ENCODE data around the gene GATA2. TPM values are rescaled to one million over a fixed set of nuclear protein-coding genes. Genes with fewer than 3 reads are reported as not detected.

GATA2 gene
- total and polyA plus RNA-seq, 2 of the 8 experiments (the other 6 are each of a cell fraction or from before 2014, with no cell fraction given): 0.03 to 0.30 TPM

DNA sequence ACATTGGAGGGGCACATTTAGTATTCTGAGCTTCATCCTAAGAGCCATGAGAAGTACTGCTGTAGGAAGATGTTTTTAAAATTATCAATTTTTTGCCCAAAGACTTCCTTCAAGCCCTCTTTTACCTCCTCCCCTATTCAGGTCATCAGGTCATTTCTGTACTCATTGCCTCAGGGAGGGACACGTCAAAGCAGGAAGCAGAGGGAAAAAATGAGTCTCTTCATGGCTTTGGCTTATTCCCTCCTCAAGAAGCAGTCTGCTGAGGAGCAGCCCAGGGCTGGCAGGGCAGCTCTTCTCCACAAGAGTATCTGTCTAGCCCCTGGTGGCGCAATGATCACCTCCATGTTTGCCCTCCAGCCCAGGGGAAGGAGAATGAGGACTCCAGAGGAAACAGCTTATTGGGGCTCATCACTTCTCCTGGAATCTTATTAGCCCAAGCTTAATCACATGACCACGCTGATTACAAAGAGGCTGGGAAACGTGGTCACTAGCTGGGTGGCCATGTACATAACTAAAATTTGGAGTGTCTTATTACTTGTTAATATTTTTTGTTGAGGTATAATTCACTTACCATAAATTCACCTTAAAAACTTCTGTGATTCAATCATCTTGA, 44.2 kb upstream of the GATA2 start:
- Histone ChIP-seq H3K4me2 (ENCODE audit: insufficient read depth in 1 of 2, low read depth in 2 of 2, low read length in 2 of 2) (no peak overlapping the region), H3K9ac (replicated peaks in 1 of 4; ENCODE audit: extremely low read depth in 1 of 4, low read depth in 3 of 4, low read length in 3 of 4) (no peak overlapping the region)
- TF ChIP-seq SP1 (IDR thresholded peaks at IDR 0.05; ENCODE audit: low read depth, low read length) (no peak), RAD21 (IDR thresholded peaks at IDR 0.05 in 1 of 2, conservative IDR thresholded peaks at IDR 0.05 in 1 of 2; ENCODE audit: low read depth in 2 of 2, low read length in 2 of 2) (no peak), GABPA (IDR thresholded peaks at IDR 0.05; ENCODE audit: borderline replicate concordance, insufficient read depth, low read length) (no peak), CBX5 (IDR thresholded peaks at IDR 0.05; ENCODE audit: low read depth, low read length) (no peak), PHF8 (conservative IDR thresholded peaks at IDR 0.05; ENCODE audit: low read depth, low read length) (no peak), TAF7 (optimal IDR thresholded peaks at IDR 0.05; ENCODE audit: borderline replicate concordance, low read depth, low read length) (no peak), SIN3A (conservative IDR thresholded peaks at IDR 0.05 in 1 of 2, IDR thresholded peaks at IDR 0.05 in 1 of 2; ENCODE audit: low read depth in 1 of 2, low read length in 2 of 2) (no peak)
- TF ChIP-seq, protein P1, sequence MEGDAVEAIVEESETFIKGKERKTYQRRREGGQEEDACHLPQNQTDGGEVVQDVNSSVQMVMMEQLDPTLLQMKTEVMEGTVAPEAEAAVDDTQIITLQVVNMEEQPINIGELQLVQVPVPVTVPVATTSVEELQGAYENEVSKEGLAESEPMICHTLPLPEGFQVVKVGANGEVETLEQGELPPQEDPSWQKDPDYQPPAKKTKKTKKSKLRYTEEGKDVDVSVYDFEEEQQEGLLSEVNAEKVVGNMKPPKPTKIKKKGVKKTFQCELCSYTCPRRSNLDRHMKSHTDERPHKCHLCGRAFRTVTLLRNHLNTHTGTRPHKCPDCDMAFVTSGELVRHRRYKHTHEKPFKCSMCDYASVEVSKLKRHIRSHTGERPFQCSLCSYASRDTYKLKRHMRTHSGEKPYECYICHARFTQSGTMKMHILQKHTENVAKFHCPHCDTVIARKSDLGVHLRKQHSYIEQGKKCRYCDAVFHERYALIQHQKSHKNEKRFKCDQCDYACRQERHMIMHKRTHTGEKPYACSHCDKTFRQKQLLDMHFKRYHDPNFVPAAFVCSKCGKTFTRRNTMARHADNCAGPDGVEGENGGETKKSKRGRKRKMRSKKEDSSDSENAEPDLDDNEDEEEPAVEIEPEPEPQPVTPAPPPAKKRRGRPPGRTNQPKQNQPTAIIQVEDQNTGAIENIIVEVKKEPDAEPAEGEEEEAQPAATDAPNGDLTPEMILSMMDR (IDR thresholded peaks at IDR 0.05; ENCODE audit: control extremely low read depth in 1 of 3, insufficient read depth in 1 of 3, low read depth in 1 of 3, low read length in 3 of 3): no peak
- TF ChIP-seq, protein P2, sequence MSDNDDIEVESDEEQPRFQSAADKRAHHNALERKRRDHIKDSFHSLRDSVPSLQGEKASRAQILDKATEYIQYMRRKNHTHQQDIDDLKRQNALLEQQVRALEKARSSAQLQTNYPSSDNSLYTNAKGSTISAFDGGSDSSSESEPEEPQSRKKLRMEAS (IDR thresholded peaks at IDR 0.05): no peak

More for the DNA sequence above, 44.2 kb upstream of the GATA2 start:
- WGBS, 2 experiments (ENCODE audit: extremely low coverage in 1 of 2, insufficient coverage in 1 of 2, insufficient read length in 1 of 2, insufficient replicate concordance in 2 of 2, low coverage in 1 of 2, low lambda C conversion rate in 2 of 2, missing lambda C conversion rate in 1 of 2): 89% methylated on average over 4 of the region's 4 CpGs; no CpG with 5 or more reads in 1 of the 2 experiments
- Histone ChIP-seq H2BK15ac (ENCODE audit: low read length) (no peak overlapping the region), H2BK20ac (ENCODE audit: low read length) (no peak overlapping the region), H3K9me3 (ENCODE audit: insufficient read depth in 2 of 2, low read depth in 1 of 2, low read length in 1 of 2) (0 out of 4 replicates have a peak, but pooled peaks cover 0 to 2% of the 10 kb centered on the region in 2 experiments), H2BK5ac (ENCODE audit: low read depth, low read length) (no peak overlapping the region), H2BK120ac (replicated peaks; ENCODE audit: low read depth, low read length) (no peak overlapping the region), H3K36me3 (ENCODE audit: control insufficient read depth in 2 of 4, insufficient read depth in 4 of 4, low read length in 3 of 4) (no peaks in the 10 kb centered on the region), H3K23me2 (ENCODE audit: low read depth, low read length) (no peaks in the 10 kb centered on the region), H3K27me3 (replicated peaks in 1 of 4; ENCODE audit: control insufficient read depth in 3 of 4, extremely low read depth in 1 of 4, insufficient read depth in 3 of 4, low read length in 3 of 4) (no peaks in the 10 kb centered on the region), H3K4me3 (ENCODE audit: extremely low read depth in 1 of 4, insufficient read depth in 2 of 4, low read depth in 3 of 4, low read length in 4 of 4) (no peak overlapping the region), H4K20me1 (replicated peaks in 1 of 2; ENCODE audit: control insufficient read depth in 1 of 2, insufficient read depth in 2 of 2, low read length in 2 of 2) (no peaks in the 10 kb centered on the region), H4K91ac (replicated peaks; ENCODE audit: insufficient read length, low read length) (no peak overlapping the region), H2AFZ (ENCODE audit: low read length) (no peak overlapping the region), H3K27ac (ENCODE audit: low read depth, low read length) (no peak overlapping the region), H3K23ac (ENCODE audit: insufficient read length) (no peak overlapping the region), H3K18ac (ENCODE audit: extremely low read depth, low read length) (no peak overlapping the region), H3K4me1 (replicated peaks in 1 of 4; ENCODE audit: control insufficient read depth in 3 of 4, insufficient read depth in 4 of 4, low read length in 3 of 4) (no peaks in the 10 kb centered on the region; a peak in 2 of 7 replicates), H2AK5ac (ENCODE audit: low read depth, low read length) (no peak overlapping the region), H4K8ac (ENCODE audit: extremely low read depth, insufficient read depth, low read length) (no peak overlapping the region), H3K79me1 (ENCODE audit: low read depth, low read length) (no peaks in the 10 kb centered on the region), H3K56ac (replicated peaks; ENCODE audit: insufficient read length, low read depth, low read length) (no peak overlapping the region), H3K4ac (replicated peaks; ENCODE audit: insufficient read length, low read depth, low read length) (no peak overlapping the region), H3K79me2 (ENCODE audit: control insufficient read depth in 1 of 2, insufficient read depth in 2 of 2, low read length in 2 of 2) (no peaks in the 10 kb centered on the region), H3K14ac (ENCODE audit: insufficient read length) (no peak overlapping the region), H2BK12ac (ENCODE audit: low read depth, low read length) (no peak overlapping the region), H4K5ac (ENCODE audit: insufficient read length, low read depth, low read length) (no peak overlapping the region)
- FAIRE-seq (no peak), DNase-seq (ENCODE audit: low read depth in 1 of 2, low spot score in 2 of 2) (no peak)
- CTCF ChIA-PET (ENCODE audit: partially characterized antibody): interaction anchor here (0.6 to 1.4 kb wide), 7 partner anchors 10 to 253 kb away, joined by 3 to 4 read pairs (median 3); no protein-coding TSS in a partner anchor
- POLR2A ChIA-PET (ENCODE audit: partially characterized antibody): no interaction called here
